ENCODE data around the gene TVP23C. TPM values are rescaled to one million over a fixed set of nuclear protein-coding genes. Genes with fewer than 3 reads are reported as not detected.

TVP23C gene
- total RNA-seq, 1 donor from 2014 or later, result 16.1 TPM

- intact Hi-C loops (cut with micrococcal nuclease), result no loop called here
- Mint-ChIP-seq H3K9me3 (no peaks in the 10 kb centered on the region), H3K4me1 (peaks cover 3% of the 10 kb centered on the region), H3K27ac (no peak overlapping the region), H3K27me3 (no peaks in the 10 kb centered on the region), H3K36me3 (ENCODE audit: low read depth) (peaks cover 24% of the 10 kb centered on the region), H3K4me3 (no peak overlapping the region)
- no peak for ATAC-seq (ENCODE audit: low read depth)
- ChIA-PET CTCF (interaction anchor here (1.3 kb wide), 1 partner anchor 9 kb away, joined by 3 read pairs; no protein-coding TSS in a partner anchor), POLR2A (no interaction called here)
- no peak for TF ChIP-seq CTCF (IDR thresholded peaks at IDR 0.05)
- DNase-seq, result no peak
These were observed 52.1 kb downstream of the TVP23C start for GRCh38 chr17:15511142-15511541.

- no peak overlapping the region for H3K27ac Mint-ChIP-seq
- ChIA-PET POLR2A (no interaction called here), CTCF (interaction anchor here (1.3 kb wide), 1 partner anchor 8 kb away, joined by 3 read pairs; no protein-coding TSS in a partner anchor)
- H3K9me3 Mint-ChIP-seq, result no peaks in the 10 kb centered on the region
- H3K4me3 Mint-ChIP-seq, result no peak overlapping the region
- H3K27me3 Mint-ChIP-seq, result no peaks in the 10 kb centered on the region
- intact Hi-C loops (cut with micrococcal nuclease), result no loop called here
- peaks cover 18% of the 10 kb centered on the region for H3K36me3 Mint-ChIP-seq (ENCODE audit: low read depth)
- DNase-seq (no peak), ATAC-seq (ENCODE audit: low read depth) (no peak)
- H3K4me1 Mint-ChIP-seq, result peaks cover 3% of the 10 kb centered on the region
- TF ChIP-seq CTCF (IDR thresholded peaks at IDR 0.05), result no peak
These were observed 52.9 kb downstream of the TVP23C start for GRCh38 chr17:15510361-15510760.

DNA sequence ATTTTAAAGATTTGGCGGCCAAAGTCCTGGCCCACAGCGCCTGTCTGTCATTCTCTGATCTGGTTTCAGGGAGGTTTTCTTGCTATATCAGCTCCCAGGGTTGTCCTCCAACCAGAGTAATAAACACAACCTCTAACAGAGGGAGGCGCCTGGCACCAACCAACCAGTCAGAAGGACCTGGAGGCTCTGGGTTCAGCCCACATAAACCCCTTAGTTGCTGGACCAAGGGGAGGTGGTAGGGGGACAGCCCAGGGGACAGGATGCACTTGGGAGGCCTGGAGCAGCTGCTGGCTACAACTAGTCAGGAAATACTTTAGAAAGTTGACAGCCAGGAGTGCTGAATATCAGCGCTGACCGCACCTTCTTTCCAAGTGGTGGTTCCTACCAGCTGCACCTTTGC is 54.2 kb downstream of the TVP23C start:
- CTCF ChIA-PET, result no interaction called here
- ATAC-seq (ENCODE audit: low read depth) (no peak), DNase-seq (no peak)
- Mint-ChIP-seq H3K27ac (no peak overlapping the region), H3K27me3 (no peaks in the 10 kb centered on the region), H3K36me3 (ENCODE audit: low read depth) (peaks cover 14% of the 10 kb centered on the region), H3K9me3 (no peaks in the 10 kb centered on the region), H3K4me1 (peaks cover 3% of the 10 kb centered on the region), H3K4me3 (no peak overlapping the region)
- intact Hi-C loops (cut with micrococcal nuclease), result no loop called here
- TF ChIP-seq CTCF (IDR thresholded peaks at IDR 0.05), result no peak
- POLR2A ChIA-PET, result no interaction called here

DNA sequence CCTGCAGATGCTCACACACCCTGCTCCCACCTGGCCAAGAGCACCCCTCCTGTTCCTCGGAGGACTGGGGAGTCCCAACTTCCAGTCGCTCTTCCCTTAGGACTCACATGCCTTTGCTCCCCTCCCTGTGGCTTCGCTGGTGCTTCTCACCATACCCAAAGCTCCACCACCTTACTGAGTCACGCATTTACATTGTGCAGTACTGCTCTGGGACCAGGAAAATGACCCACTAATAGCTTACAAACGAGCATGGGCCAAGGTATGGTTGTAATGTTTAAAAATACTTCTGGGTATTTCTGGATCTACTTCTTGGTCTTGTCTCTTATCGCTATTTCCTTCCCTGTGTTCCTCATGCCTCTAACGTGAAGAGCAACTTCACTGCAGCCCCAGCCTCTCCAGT is 54.8 kb downstream of the TVP23C start:
- ChIA-PET CTCF (no interaction called here), POLR2A (no interaction called here)
- Mint-ChIP-seq H3K4me3 (no peak overlapping the region), H3K9me3 (no peaks in the 10 kb centered on the region), H3K27ac (no peak overlapping the region), H3K36me3 (ENCODE audit: low read depth) (peaks cover 12% of the 10 kb centered on the region), H3K27me3 (no peaks in the 10 kb centered on the region), H3K4me1 (peaks cover 7% of the 10 kb centered on the region)
- intact Hi-C loops (cut with micrococcal nuclease), result no loop called here
- DNase-seq, result no peak
- TF ChIP-seq CTCF (IDR thresholded peaks at IDR 0.05), result no peak
- ATAC-seq (ENCODE audit: low read depth), result no peak

- no peak for ATAC-seq (ENCODE audit: low read depth)
- no peaks in the 10 kb centered on the region for H3K9me3 Mint-ChIP-seq
- H3K4me1 Mint-ChIP-seq, result peaks cover 12% of the 10 kb centered on the region
- no peaks in the 10 kb centered on the region for H3K27me3 Mint-ChIP-seq
- no peak overlapping the region for H3K4me3 Mint-ChIP-seq
- no peak for DNase-seq
- peaks cover 12% of the 10 kb centered on the region for H3K36me3 Mint-ChIP-seq (ENCODE audit: low read depth)
- intact Hi-C loops (cut with micrococcal nuclease), result no loop called here
- TF ChIP-seq CTCF (IDR thresholded peaks at IDR 0.05), result no peak
- no peak overlapping the region for H3K27ac Mint-ChIP-seq
- ChIA-PET POLR2A (no interaction called here), CTCF (no interaction called here)
These were observed 55.4 kb downstream of the TVP23C start for GRCh38 chr17:15507896-15508295.
